ENCODE results near the gene TFR2.
A peak's percentile ranks its signal among the peaks of the same experiment; 100 is the strongest.

Gene TFR2

GRCh38 chr7:100682991-100683658, 41.8 kb upstream of the TFR2 start:
- Mint-ChIP-seq H3K4me1 (peaks cover 12% of the 10 kb centered on the region), H3K9me3 (no peaks in the 10 kb centered on the region), H3K27ac (ENCODE audit: low read depth) (no peak overlapping the region), H3K36me3 (ENCODE audit: insufficient read depth) (peaks cover 26% of the 10 kb centered on the region), H3K27me3 (no peaks in the 10 kb centered on the region), H3K4me3 (no peak overlapping the region)
- ATAC-seq (replicated peaks; ENCODE audit: extremely low read depth, poor library complexity, severe bottlenecking) (no peak), DNase-seq (ENCODE audit: low spot score in 2 of 2) (no peak)

DNA sequence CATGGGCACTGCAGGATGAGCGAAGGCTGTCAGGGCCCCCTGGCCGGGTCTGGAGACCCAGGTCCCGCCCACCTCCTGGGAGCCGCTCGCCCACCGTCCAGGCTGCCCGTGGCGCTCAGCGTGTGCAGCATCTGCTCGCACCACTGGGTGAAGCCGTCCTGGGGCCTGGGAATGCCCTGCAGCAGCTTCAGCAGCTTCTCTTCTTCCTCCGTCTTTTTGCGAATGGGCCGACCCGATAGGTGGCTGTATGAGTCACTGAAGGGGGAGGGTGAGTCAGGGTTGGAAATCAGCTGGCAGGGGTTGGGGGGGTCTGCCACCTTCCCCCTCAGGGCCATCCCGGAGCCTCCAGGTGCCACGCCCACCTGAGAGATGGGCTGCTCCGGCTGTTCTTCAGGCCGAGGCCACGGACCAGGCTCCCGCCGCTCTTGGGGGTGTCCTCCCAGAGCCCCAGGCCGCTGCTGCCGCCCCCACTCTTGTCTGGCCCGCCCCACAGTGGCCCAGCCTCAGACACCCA, 40.9 kb upstream of the TFR2 start:
- H3K36me3 Mint-ChIP-seq (ENCODE audit: insufficient read depth), result peaks cover 26% of the 10 kb centered on the region
- H3K9me3 Mint-ChIP-seq, result no peaks in the 10 kb centered on the region
- H3K27me3 Mint-ChIP-seq, result no peaks in the 10 kb centered on the region
- H3K4me1 Mint-ChIP-seq, result peaks cover 12% of the 10 kb centered on the region
- ATAC-seq (replicated peaks; ENCODE audit: extremely low read depth, poor library complexity, severe bottlenecking) (peak; percentile 16), DNase-seq (ENCODE audit: low spot score in 2 of 2) (no peak)
- H3K4me3 Mint-ChIP-seq, result no peak overlapping the region
- no peak overlapping the region for H3K27ac Mint-ChIP-seq (ENCODE audit: low read depth)

- DNase-seq (ENCODE audit: low spot score in 2 of 2) (no peak), ATAC-seq (replicated peaks; ENCODE audit: extremely low read depth, poor library complexity, severe bottlenecking) (no peak)
- Mint-ChIP-seq H3K27ac (ENCODE audit: low read depth) (no peak overlapping the region), H3K27me3 (no peaks in the 10 kb centered on the region), H3K36me3 (ENCODE audit: insufficient read depth) (peaks cover 32% of the 10 kb centered on the region), H3K9me3 (no peaks in the 10 kb centered on the region), H3K4me3 (no peak overlapping the region), H3K4me1 (peaks cover 14% of the 10 kb centered on the region)
Measured at GRCh38 chr7:100681491-100682227, 40.3 kb upstream of the TFR2 start.

DNA sequence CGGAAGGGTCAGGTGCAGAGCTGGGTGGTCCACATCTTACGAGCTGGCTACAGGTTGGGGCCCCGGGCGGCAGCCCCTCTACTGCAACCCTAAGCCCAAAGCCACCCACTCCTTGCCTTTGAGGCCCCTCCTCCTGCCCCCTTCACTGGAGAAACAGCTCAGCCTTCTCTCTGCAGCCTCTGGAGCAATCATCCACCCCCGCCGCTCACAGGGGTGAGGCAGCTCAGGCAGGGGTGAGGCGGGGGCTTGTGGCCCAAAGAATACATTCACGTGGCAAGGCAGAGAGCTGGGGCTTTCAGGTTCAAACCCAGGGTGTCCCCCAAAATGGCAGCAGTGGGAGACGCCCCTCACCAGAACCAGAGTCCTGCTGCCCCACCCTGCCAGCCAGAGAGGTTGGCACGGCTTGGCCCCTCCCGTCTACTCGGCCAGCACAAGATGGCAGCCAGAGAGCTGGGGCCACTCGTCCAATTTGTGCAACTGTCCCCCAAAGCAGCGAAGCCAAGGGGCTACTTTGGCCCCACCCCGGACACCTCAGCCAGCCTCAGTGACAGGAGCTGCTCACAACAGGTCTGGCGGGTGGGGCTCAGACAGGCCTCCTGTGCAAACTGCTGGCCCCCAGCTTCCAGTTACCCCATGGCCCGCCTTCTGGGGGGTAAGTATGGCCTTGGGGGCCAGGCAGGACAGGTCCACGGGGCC, 39.4 kb upstream of the TFR2 start:
- Mint-ChIP-seq H3K36me3 (ENCODE audit: insufficient read depth) (peaks cover 33% of the 10 kb centered on the region), H3K4me1 (peaks cover 19% of the 10 kb centered on the region), H3K27ac (ENCODE audit: low read depth) (no peak overlapping the region), H3K4me3 (no peak overlapping the region), H3K27me3 (no peaks in the 10 kb centered on the region), H3K9me3 (no peaks in the 10 kb centered on the region)
- DNase-seq (ENCODE audit: low spot score in 2 of 2) (no peak), ATAC-seq (replicated peaks; ENCODE audit: extremely low read depth, poor library complexity, severe bottlenecking) (no peak)

DNA sequence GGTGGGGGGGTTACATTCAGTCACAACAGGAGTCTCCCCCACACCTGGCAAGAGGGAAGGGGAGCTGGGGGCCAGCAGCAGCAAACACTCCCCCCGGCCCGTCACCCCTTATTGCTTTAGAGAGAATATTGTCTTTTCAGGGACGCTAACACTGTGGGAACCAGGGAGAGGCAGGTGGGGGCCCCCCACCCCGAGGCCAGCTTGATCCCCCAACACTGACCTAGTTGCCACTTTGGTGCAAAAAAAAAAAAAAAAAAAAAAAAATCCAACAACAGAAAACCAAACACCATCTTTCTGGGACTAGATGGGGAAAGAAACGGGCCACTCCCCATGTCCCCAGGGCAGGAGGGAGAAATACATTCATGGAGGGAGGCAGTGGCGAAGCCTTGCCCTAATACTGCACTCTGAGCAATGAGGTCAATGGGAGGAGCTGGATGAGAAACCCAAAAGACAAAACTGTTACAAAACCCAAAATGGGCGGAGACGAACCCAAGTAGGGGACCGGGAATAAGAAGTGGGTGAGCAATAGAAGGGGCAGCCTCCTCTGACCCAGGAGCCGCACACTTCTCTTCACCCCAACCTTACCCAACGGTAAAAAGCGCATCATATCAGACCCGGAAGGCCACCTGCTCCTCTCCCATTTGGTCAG, 38.7 kb upstream of the TFR2 start:
- ATAC-seq (replicated peaks; ENCODE audit: extremely low read depth, poor library complexity, severe bottlenecking), result no peak
- Mint-ChIP-seq H3K27ac (ENCODE audit: low read depth) (no peak overlapping the region), H3K27me3 (no peaks in the 10 kb centered on the region), H3K9me3 (no peaks in the 10 kb centered on the region), H3K4me1 (peaks cover 19% of the 10 kb centered on the region), H3K36me3 (ENCODE audit: insufficient read depth) (peaks cover 34% of the 10 kb centered on the region), H3K4me3 (no peak overlapping the region)
- no peak for DNase-seq (ENCODE audit: low spot score in 2 of 2)

DNA sequence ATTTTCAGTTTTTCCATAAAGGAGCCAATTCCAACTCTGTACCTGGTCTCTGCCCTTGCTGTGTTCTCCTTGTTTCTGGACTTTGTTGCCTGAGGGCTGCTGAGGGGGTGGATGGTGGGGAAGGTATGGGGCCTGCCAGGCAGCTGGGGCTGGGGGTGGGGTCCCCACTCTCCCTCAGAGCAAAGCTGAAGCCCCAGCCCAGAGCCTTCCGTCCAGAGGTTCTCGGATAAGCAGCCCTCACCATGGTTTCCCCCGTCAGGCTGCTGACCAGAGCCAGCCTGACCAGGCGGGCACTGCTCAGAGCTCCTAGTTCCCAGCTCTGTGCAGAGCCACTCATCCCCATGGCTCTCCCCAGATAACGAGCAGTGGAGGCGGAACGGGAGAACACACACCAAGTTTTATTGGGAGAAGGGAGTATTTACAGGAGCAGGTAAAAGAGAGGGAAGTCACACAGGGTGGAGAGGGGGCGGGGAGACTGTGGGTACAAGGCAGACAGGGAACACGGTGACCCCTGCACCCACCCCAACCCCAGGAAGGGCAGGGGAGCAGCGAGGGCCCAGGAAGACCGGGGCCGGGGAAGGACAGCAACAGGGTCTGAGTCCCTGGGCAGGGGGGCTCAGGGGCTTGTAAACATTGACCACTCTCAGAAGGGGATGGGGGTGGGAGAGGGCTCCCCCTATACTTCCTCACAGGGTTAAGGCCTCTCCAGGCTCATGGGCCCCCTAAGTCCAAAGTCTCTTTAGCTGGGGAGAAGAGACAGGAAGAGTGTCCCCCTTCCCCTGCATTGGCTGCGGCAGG, 38.0 kb upstream of the TFR2 start:
- H3K27ac Mint-ChIP-seq (ENCODE audit: low read depth), result peak overlapping the region; percentile 50
- ATAC-seq (replicated peaks; ENCODE audit: extremely low read depth, poor library complexity, severe bottlenecking) (no peak), DNase-seq (ENCODE audit: low spot score in 2 of 2) (no peak)
- no peaks in the 10 kb centered on the region for H3K9me3 Mint-ChIP-seq
- no peaks in the 10 kb centered on the region for H3K27me3 Mint-ChIP-seq
- H3K4me1 Mint-ChIP-seq, result peaks cover 19% of the 10 kb centered on the region
- peaks cover 37% of the 10 kb centered on the region for H3K36me3 Mint-ChIP-seq (ENCODE audit: insufficient read depth)
- no peak overlapping the region for H3K4me3 Mint-ChIP-seq

DNA sequence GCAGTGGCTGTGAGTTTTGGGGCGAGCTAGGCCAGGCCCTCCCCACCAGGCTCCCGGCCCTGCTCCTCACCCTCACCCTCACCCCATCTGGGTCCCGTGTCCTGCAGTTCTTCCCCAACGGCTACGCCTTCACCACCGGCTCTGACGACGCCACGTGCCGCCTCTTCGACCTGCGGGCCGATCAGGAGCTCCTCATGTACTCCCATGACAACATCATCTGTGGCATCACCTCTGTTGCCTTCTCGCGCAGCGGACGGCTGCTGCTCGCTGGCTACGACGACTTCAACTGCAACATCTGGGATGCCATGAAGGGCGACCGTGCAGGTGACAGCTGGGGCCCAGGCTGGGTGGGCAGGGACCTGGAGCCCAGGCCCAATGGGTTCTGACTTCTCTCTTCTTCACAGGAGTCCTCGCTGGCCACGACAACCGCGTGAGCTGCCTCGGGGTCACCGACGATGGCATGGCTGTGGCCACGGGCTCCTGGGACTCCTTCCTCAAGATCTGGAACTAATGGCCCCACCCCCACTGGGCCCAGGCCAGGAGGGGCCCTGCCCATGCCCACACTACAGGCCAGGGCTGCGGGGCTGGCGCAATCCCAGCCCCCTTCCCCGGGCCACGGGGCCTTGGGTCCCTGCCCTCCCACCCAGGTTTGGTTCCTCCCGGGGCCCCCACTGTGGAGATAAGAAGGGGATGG, 37.1 kb upstream of the TFR2 start:
- peak overlapping the region; percentile 57 for H3K4me3 Mint-ChIP-seq
- no peaks in the 10 kb centered on the region for H3K27me3 Mint-ChIP-seq
- no peaks in the 10 kb centered on the region for H3K9me3 Mint-ChIP-seq
- peak overlapping the region; percentile 76 for H3K27ac Mint-ChIP-seq (ENCODE audit: low read depth)
- peaks cover 41% of the 10 kb centered on the region for H3K36me3 Mint-ChIP-seq (ENCODE audit: insufficient read depth)
- ATAC-seq (replicated peaks; ENCODE audit: extremely low read depth, poor library complexity, severe bottlenecking) (no peak), DNase-seq (ENCODE audit: low spot score in 2 of 2) (no peak)
- peaks cover 19% of the 10 kb centered on the region for H3K4me1 Mint-ChIP-seq

DNA sequence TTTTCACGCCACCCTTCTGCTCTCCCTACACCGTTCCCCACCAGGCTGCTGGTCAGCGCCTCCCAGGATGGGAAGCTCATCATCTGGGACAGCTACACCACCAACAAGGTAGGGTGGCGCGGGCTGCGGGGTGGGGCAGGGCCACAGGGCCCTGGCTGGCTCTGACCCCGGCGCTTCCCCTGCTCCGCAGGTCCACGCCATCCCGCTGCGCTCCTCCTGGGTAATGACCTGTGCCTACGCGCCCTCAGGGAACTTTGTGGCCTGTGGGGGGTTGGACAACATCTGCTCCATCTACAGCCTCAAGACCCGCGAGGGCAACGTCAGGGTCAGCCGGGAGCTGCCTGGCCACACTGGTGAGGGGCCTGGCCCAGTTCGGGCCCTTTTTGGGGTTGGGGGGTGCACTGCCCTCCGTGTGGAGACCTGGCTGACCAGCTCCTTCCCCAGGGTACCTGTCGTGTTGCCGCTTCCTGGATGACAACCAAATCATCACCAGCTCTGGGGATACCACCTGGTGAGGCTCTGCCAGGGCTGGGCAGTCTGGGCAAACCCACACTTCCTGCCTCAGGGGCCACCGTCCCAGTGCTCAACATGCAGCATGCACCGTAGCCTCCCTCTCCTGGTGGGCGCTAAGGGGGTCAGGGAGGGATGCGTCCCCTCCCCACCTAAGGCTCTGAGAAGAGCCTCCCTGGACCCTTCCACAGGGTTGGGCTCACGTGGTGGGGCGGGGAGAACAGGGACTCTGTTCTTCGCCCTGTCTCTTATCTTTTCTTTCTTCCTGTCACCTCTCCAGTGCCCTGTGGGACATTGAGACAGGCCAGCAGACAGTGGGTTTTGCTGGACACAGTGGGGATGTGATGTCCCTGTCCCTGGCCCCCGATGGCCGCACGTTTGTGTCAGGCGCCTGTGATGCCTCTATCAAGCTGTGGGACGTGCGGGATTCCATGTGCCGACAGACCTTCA, 36.2 kb upstream of the TFR2 start:
- H3K27me3 Mint-ChIP-seq, result no peaks in the 10 kb centered on the region
- no peak for DNase-seq (ENCODE audit: low spot score in 2 of 2)
- no peaks in the 10 kb centered on the region for H3K9me3 Mint-ChIP-seq
- H3K36me3 Mint-ChIP-seq (ENCODE audit: insufficient read depth), result peaks cover 49% of the 10 kb centered on the region
- H3K4me1 Mint-ChIP-seq, result peaks cover 24% of the 10 kb centered on the region
- H3K4me3 Mint-ChIP-seq, result peak overlapping the region; percentile 57
- H3K27ac Mint-ChIP-seq (ENCODE audit: low read depth), result peak overlapping the region; percentile 76
- no peak for ATAC-seq (replicated peaks; ENCODE audit: extremely low read depth, poor library complexity, severe bottlenecking)

- ATAC-seq (replicated peaks; ENCODE audit: extremely low read depth, poor library complexity, severe bottlenecking) (no peak), DNase-seq (ENCODE audit: low spot score in 2 of 2) (no peak)
- H3K4me1 Mint-ChIP-seq, result peaks cover 24% of the 10 kb centered on the region
- H3K27me3 Mint-ChIP-seq, result no peaks in the 10 kb centered on the region
- H3K27ac Mint-ChIP-seq (ENCODE audit: low read depth), result peak overlapping the region; percentile 90
- H3K4me3 Mint-ChIP-seq, result peak overlapping the region; percentile 98
- no peaks in the 10 kb centered on the region for H3K9me3 Mint-ChIP-seq
- peaks cover 50% of the 10 kb centered on the region for H3K36me3 Mint-ChIP-seq (ENCODE audit: insufficient read depth)
Measured at GRCh38 chr7:100676501-100677306, 35.4 kb upstream of the TFR2 start.

GRCh38 chr7:100675581-100676350, 34.4 kb upstream of the TFR2 start:
- H3K9me3 Mint-ChIP-seq, result no peaks in the 10 kb centered on the region
- peaks cover 24% of the 10 kb centered on the region for H3K4me1 Mint-ChIP-seq
- H3K4me3 Mint-ChIP-seq, result peak overlapping the region; percentile 98
- peak; percentile 73 to 89 for DNase-seq (ENCODE audit: low spot score in 2 of 2)
- ATAC-seq (replicated peaks; ENCODE audit: extremely low read depth, poor library complexity, severe bottlenecking), result peak; percentile 67
- peak overlapping the region; percentile 90 for H3K27ac Mint-ChIP-seq (ENCODE audit: low read depth)
- peaks cover 50% of the 10 kb centered on the region for H3K36me3 Mint-ChIP-seq (ENCODE audit: insufficient read depth)
- no peaks in the 10 kb centered on the region for H3K27me3 Mint-ChIP-seq

Measured in central memory CD8-positive, alpha-beta T cell (primary cell).